Measurements from ENCODE around the gene MED22.
"Not testable (repeated sequence)": the region's sequence is repeated elsewhere in the genome, so short reads cannot be mapped to it uniquely, and the experiment has no call there.

Gene MED22

GRCh38 chr9:133354766-133355165 is 6.8 kb upstream of the MED22 start:
- no peak for DNase-seq

GRCh38 chr9:133353548-133353947 is 5.6 kb upstream of the MED22 start:
- DNase-seq = no peak

- no peak for DNase-seq
Measured at GRCh38 chr9:133352635-133353340, 4.9 kb upstream of the MED22 start.

GRCh38 chr9:133351908-133352634 is 4.1 kb upstream of the MED22 start:
- DNase-seq = peak; percentile 45

GRCh38 chr9:133351526-133351907 is 3.6 kb upstream of the MED22 start:
- no peak for DNase-seq

- no peak for DNase-seq
Measured at GRCh38 chr9:133349965-133350616, 2.2 kb upstream of the MED22 start.

GRCh38 chr9:133348718-133349573 is 1.0 kb upstream of the MED22 start:
- no peak for DNase-seq

- peak; percentile 69 for DNase-seq
Measured at GRCh38 chr9:133347515-133347984, 381 bp downstream of the MED22 start.

- DNase-seq = no peak
Measured at GRCh38 chr9:133346021-133346785, 1.7 kb downstream of the MED22 start.

GRCh38 chr9:133345596-133345995 is 2.3 kb downstream of the MED22 start:
- DNase-seq = no peak

GRCh38 chr9:133344979-133345378 is 3.0 kb downstream of the MED22 start:
- DNase-seq = no peak

- DNase-seq = no peak
Measured at GRCh38 chr9:133344071-133344470, 3.9 kb downstream of the MED22 start.

- no peak for DNase-seq
Measured at GRCh38 chr9:133342570-133342969, 5.4 kb downstream of the MED22 start.

- DNase-seq = no peak
Measured at GRCh38 chr9:133342069-133342406, 5.9 kb downstream of the MED22 start.

- DNase-seq = no peak
Measured at GRCh38 chr9:133341369-133342068, 6.4 kb downstream of the MED22 start.

- no peak for DNase-seq
Measured at GRCh38 chr9:133340916-133341315, 7.0 kb downstream of the MED22 start.

GRCh38 chr9:133340256-133340655 is 7.7 kb downstream of the MED22 start:
- DNase-seq = no peak

- no peak for DNase-seq
Measured at GRCh38 chr9:133339641-133340040, 8.3 kb downstream of the MED22 start.

GRCh38 chr9:133335924-133336811 is 11.8 kb downstream of the MED22 start, which contains the start of gene SURF6:
TSS of gene SURF6 (minus strand) at chr9:133336188. CDS start at chr9:133336132, 56 bp downstream.
- DNase-seq = peak; percentile 97

GRCh38 chr9:133334888-133335287 is 13.0 kb downstream of the MED22 start:
- DNase-seq = not testable (repeated sequence)

Measured in NCI-H2171 treated with DMSO at 0.1 percent for 48 hours (cell line).